Measurements from ENCODE around the gene SGK1.

The SGK1 gene

GRCh38 chr6:134318974-134319281, 1.0 kb upstream of the SGK1 start:
- no peak for TF ChIP-seq MYC (IDR thresholded peaks at IDR 0.05; ENCODE audit: low read depth, low read length)
- TF ChIP-seq POLR2A (IDR thresholded peaks at IDR 0.05; ENCODE audit: extremely low read depth, insufficient read length): no peak
- TF ChIP-seq CTCF (IDR thresholded peaks at IDR 0.05; ENCODE audit: low read depth, low read length): no peak
- TF ChIP-seq MAX (IDR thresholded peaks at IDR 0.05; ENCODE audit: low read depth, low read length): no peak
- DNase-seq (ENCODE audit: low read depth): no peak
- H3K4me3 ChIP-seq (ENCODE audit: low read depth, low read length): no peak overlapping the region

- no peak overlapping the region for H3K4me3 ChIP-seq (ENCODE audit: low read depth, low read length)
- no peak for DNase-seq (ENCODE audit: low read depth)
- TF ChIP-seq MAX (IDR thresholded peaks at IDR 0.05; ENCODE audit: low read depth, low read length): no peak
- TF ChIP-seq POLR2A (IDR thresholded peaks at IDR 0.05; ENCODE audit: extremely low read depth, insufficient read length): no peak
- TF ChIP-seq MYC (IDR thresholded peaks at IDR 0.05; ENCODE audit: low read depth, low read length): no peak
- no peak for TF ChIP-seq CTCF (IDR thresholded peaks at IDR 0.05; ENCODE audit: low read depth, low read length)
Measured at GRCh38 chr6:134318236-134318973, 493 bp upstream of the SGK1 start.

GRCh38 chr6:134316733-134317431, 1.0 kb downstream of the SGK1 start:
- DNase-seq (ENCODE audit: low read depth): no peak
- no peak for TF ChIP-seq POLR2A (IDR thresholded peaks at IDR 0.05; ENCODE audit: extremely low read depth, insufficient read length)
- TF ChIP-seq MYC (IDR thresholded peaks at IDR 0.05; ENCODE audit: low read depth, low read length): no peak
- TF ChIP-seq MAX (IDR thresholded peaks at IDR 0.05; ENCODE audit: low read depth, low read length): no peak
- TF ChIP-seq CTCF (IDR thresholded peaks at IDR 0.05; ENCODE audit: low read depth, low read length): no peak
- H3K4me3 ChIP-seq (ENCODE audit: low read depth, low read length): no peak overlapping the region

GRCh38 chr6:134315974-134316441, 1.9 kb downstream of the SGK1 start:
- DNase-seq (ENCODE audit: low read depth): no peak
- no peak for TF ChIP-seq CTCF (IDR thresholded peaks at IDR 0.05; ENCODE audit: low read depth, low read length)
- TF ChIP-seq POLR2A (IDR thresholded peaks at IDR 0.05; ENCODE audit: extremely low read depth, insufficient read length): no peak
- no peak for TF ChIP-seq MYC (IDR thresholded peaks at IDR 0.05; ENCODE audit: low read depth, low read length)
- TF ChIP-seq MAX (IDR thresholded peaks at IDR 0.05; ENCODE audit: low read depth, low read length): no peak
- H3K4me3 ChIP-seq (ENCODE audit: low read depth, low read length): no peak overlapping the region

- no peak for DNase-seq (ENCODE audit: low read depth)
- no peak overlapping the region for H3K4me3 ChIP-seq (ENCODE audit: low read depth, low read length)
- TF ChIP-seq MYC (IDR thresholded peaks at IDR 0.05; ENCODE audit: low read depth, low read length) (no peak), MAX (IDR thresholded peaks at IDR 0.05; ENCODE audit: low read depth, low read length) (no peak), CTCF (IDR thresholded peaks at IDR 0.05; ENCODE audit: low read depth, low read length) (no peak), POLR2A (IDR thresholded peaks at IDR 0.05; ENCODE audit: extremely low read depth, insufficient read length) (no peak)
Measured at GRCh38 chr6:134315189-134315588, 2.7 kb downstream of the SGK1 start.
